GM19467 (cell line): ENCODE results near the gene TMSB15C.

Source experiments
- ATAC-seq: cut with Tn5 transposase; IDR thresholded peaks from one replicate; pipeline ENCODE4 v1.9.1; 2021; ENCODE audit warnings: mild to moderate bottlenecking, moderate library complexity; ENCODE audit not compliant: unreplicated experiment

The TMSB15C gene

GRCh38 chrX:104047171-104047570, 28.9 kb downstream of the TMSB15C start:
- ATAC-seq, result no peak

- no peak for ATAC-seq
Observed at GRCh38 chrX:104045642-104046041, 30.4 kb downstream of the TMSB15C start.

GRCh38 chrX:104041003-104041402, 35.0 kb downstream of the TMSB15C start:
- no peak for ATAC-seq

- no peak for ATAC-seq
Observed at GRCh38 chrX:104039689-104040505, 36.1 kb downstream of the TMSB15C start, which contains the start of gene H2BW2. Gene H2BW2 (plus strand): TSS chrX:104039956. CDS start chrX:104039995, 39 bp downstream.
